Natural killer cell (primary cell): Measurements from ENCODE around the gene C1orf21. TPM values are rescaled to one million over a fixed set of nuclear protein-coding genes. Genes with fewer than 3 reads are reported as not detected.

Source experiments
- ATAC-seq, 3 donors: fragments of 150-1000 bp in 2 of 3; fragments of 200-7000 bp in 1 of 3; cut with Tn5 transposase; 1 replicate in 1 of 3; 2 replicates in 2 of 3; pipeline ENCODE4 v1.10.0; 2021; ENCODE audit warnings: mild to moderate bottlenecking in 2 of 3, moderate library complexity in 2 of 3
- DNase-seq, 2 donors: peaks; one replicate each; pipeline versions ENCODE4 v3.0.0 to v3.0.0-alpha.2; 2013 to 2021; ENCODE audit warnings: mixed read lengths in 1 of 2
- H3K27ac ChIP-seq: one replicate; pipeline ENCODE4 v1.5.1; 2013; ENCODE audit warnings: mild to moderate bottlenecking, low read length
- H3K27me3 ChIP-seq: one replicate; pipeline ENCODE4 v1.6.1; 2013; ENCODE audit warnings: low read length; ENCODE audit not compliant: control insufficient read depth, insufficient read depth
- H3K36me3 ChIP-seq: one replicate; pipeline ENCODE4 v1.6.1; 2013; ENCODE audit warnings: low read length; ENCODE audit not compliant: control insufficient read depth, insufficient read depth
- H3K4me1 ChIP-seq: one replicate; pipeline ENCODE4 v1.6.1; 2013; ENCODE audit warnings: low read length; ENCODE audit not compliant: control insufficient read depth, insufficient read depth
- H3K4me3 ChIP-seq: one replicate; pipeline ENCODE4 v1.5.1; 2013; ENCODE audit warnings: low read length
- H3K9me3 ChIP-seq: one replicate; pipeline ENCODE4 v1.6.1; 2013; ENCODE audit warnings: low read length; ENCODE audit not compliant: control insufficient read depth, insufficient read depth
- H3K27ac Mint-ChIP-seq, 2 donors: one replicate each; pipeline ENCODE4 v1.8.0; 2022; ENCODE audit warnings: mild to moderate bottlenecking in 2 of 2, mixed read lengths in 2 of 2, moderate library complexity in 1 of 2
- H3K27me3 Mint-ChIP-seq, 2 donors: one replicate each; pipeline ENCODE4 v1.8.0; 2022; ENCODE audit warnings: low read depth in 2 of 2, mixed read lengths in 2 of 2
- H3K36me3 Mint-ChIP-seq: one replicate; pipeline ENCODE4 v1.8.0; 2022; ENCODE audit warnings: mixed read lengths
- H3K4me1 Mint-ChIP-seq, 2 donors: one replicate each; pipeline ENCODE4 v1.8.0; 2022; ENCODE audit warnings: mixed read lengths in 2 of 2
- H3K4me3 Mint-ChIP-seq: one replicate; pipeline ENCODE4 v1.8.0; 2022; ENCODE audit warnings: mild to moderate bottlenecking, moderate library complexity, mixed read lengths
- H3K9me3 Mint-ChIP-seq, 2 donors: one replicate each; pipeline ENCODE4 v1.8.0; 2022; ENCODE audit warnings: mixed read lengths in 2 of 2
- CTCF ChIP-seq: fragments of 200-600 bp; IDR thresholded peaks from one replicate; pipeline ENCODE4 v1.8.0; 2022; ENCODE audit warnings: antibody characterized with exemption
- WGBS: methylation state at CpG from one replicate; pipeline ENCODE4 v1.1.7; 2013; ENCODE audit warnings: missing lambda C conversion rate; ENCODE audit not compliant: insufficient coverage; 5-methylcytosine and 5-hydroxymethylcytosine counted together
- intact Hi-C: fragments of 100-400 bp; cut with micrococcal nuclease; formaldehyde crosslinking; loops from one replicate; pipeline ENCODE4 v1.14.2; 2022
- total RNA-seq, 4 donors: library from RNA; stranded (reverse); fragments of 120-200 nt in 1 of 4; gene quantifications; one replicate each; pipeline versions ENCODE4 v1.2.3 to v1.2.4, GENCODE V29; 2013 to 2022

Gene C1orf21
- total RNA-seq, 3 donors from 2014 or later (not counting 1 experiment from before 2014, with no cell fraction given) = 84.3 to 111 (median 88.3) TPM

- H3K9me3 Mint-ChIP-seq = no peaks in the 10 kb centered on the region
- H3K9me3 ChIP-seq = no peaks in the 10 kb centered on the region
- no peak for DNase-seq
- H3K4me3 Mint-ChIP-seq = peak overlapping the region; percentile 29
- no peaks in the 10 kb centered on the region for H3K36me3 ChIP-seq
- 92% methylated on average over 2 of the region's 2 CpGs for WGBS
- no peaks in the 10 kb centered on the region for H3K4me1 ChIP-seq
- H3K27me3 Mint-ChIP-seq = no peaks in the 10 kb centered on the region
- no peaks in the 10 kb centered on the region for H3K27me3 ChIP-seq
- no peak overlapping the region for H3K27ac ChIP-seq
- H3K36me3 Mint-ChIP-seq = no peaks in the 10 kb centered on the region
- intact Hi-C loops = no loop called here
- no peak overlapping the region for H3K4me3 ChIP-seq
- H3K27ac Mint-ChIP-seq = peak overlapping the region; percentile 40 to 81
- no peak for ATAC-seq
- H3K4me1 Mint-ChIP-seq = peaks cover 83 to 84% of the 10 kb centered on the region in 2 donors
- TF ChIP-seq CTCF = no peak
Measured at GRCh38 chr1:184404727-184405027, 17.8 kb downstream of the C1orf21 start.

- DNase-seq = no peak
- H3K4me3 ChIP-seq = no peak overlapping the region
- Mint-ChIP-seq H3K27ac (peak overlapping the region; percentile 40 to 81), H3K4me3 (peak overlapping the region; percentile 29), H3K27me3 (no peaks in the 10 kb centered on the region), H3K9me3 (no peaks in the 10 kb centered on the region), H3K36me3 (no peaks in the 10 kb centered on the region), H3K4me1 (peaks cover 85 to 88% of the 10 kb centered on the region in 2 donors)
- H3K9me3 ChIP-seq = no peaks in the 10 kb centered on the region
- no peak for ATAC-seq
- 91% methylated on average over 4 of the region's 4 CpGs for WGBS
- H3K27me3 ChIP-seq = no peaks in the 10 kb centered on the region
- H3K36me3 ChIP-seq = no peaks in the 10 kb centered on the region
- no peak for TF ChIP-seq CTCF
- no peak overlapping the region for H3K27ac ChIP-seq
- no peaks in the 10 kb centered on the region for H3K4me1 ChIP-seq
- intact Hi-C loops = no loop called here
Measured at GRCh38 chr1:184405094-184405800, 18.4 kb downstream of the C1orf21 start.

GRCh38 chr1:184405801-184406142 is 18.9 kb downstream of the C1orf21 start:
- intact Hi-C loops = no loop called here
- no peak overlapping the region for H3K4me3 ChIP-seq
- no peaks in the 10 kb centered on the region for H3K4me1 ChIP-seq
- Mint-ChIP-seq H3K27ac (peak overlapping the region; percentile 40 to 81), H3K4me3 (no peak overlapping the region), H3K27me3 (no peaks in the 10 kb centered on the region), H3K4me1 (peaks cover 81 to 84% of the 10 kb centered on the region in 2 donors), H3K36me3 (no peaks in the 10 kb centered on the region), H3K9me3 (no peaks in the 10 kb centered on the region)
- TF ChIP-seq CTCF = no peak
- no peaks in the 10 kb centered on the region for H3K36me3 ChIP-seq
- H3K9me3 ChIP-seq = no peaks in the 10 kb centered on the region
- no peak overlapping the region for H3K27ac ChIP-seq
- DNase-seq (no peak), ATAC-seq (no peak)
- WGBS = no CpG with 5 or more reads among the region's 1 CpG
- H3K27me3 ChIP-seq = no peaks in the 10 kb centered on the region

- peaks cover 80 to 84% of the 10 kb centered on the region in 2 donors for H3K4me1 Mint-ChIP-seq
- ATAC-seq (no peak), DNase-seq (no peak)
- no peak for TF ChIP-seq CTCF
- Histone ChIP-seq H3K4me3 (no peak overlapping the region), H3K36me3 (no peaks in the 10 kb centered on the region), H3K4me1 (no peaks in the 10 kb centered on the region), H3K9me3 (no peaks in the 10 kb centered on the region), H3K27ac (no peak overlapping the region), H3K27me3 (no peaks in the 10 kb centered on the region)
- no peak overlapping the region for H3K4me3 Mint-ChIP-seq
- no peaks in the 10 kb centered on the region for H3K9me3 Mint-ChIP-seq
- H3K27ac Mint-ChIP-seq = peak overlapping the region; percentile 40 to 81
- H3K36me3 Mint-ChIP-seq = no peaks in the 10 kb centered on the region
- no peaks in the 10 kb centered on the region for H3K27me3 Mint-ChIP-seq
- intact Hi-C loops = no loop called here
Measured at GRCh38 chr1:184406479-184406878, 19.6 kb downstream of the C1orf21 start.
